GM23338 (cell line): ENCODE results near the gene ALPL.

Experiments
- CTCF ChIP-seq, 2 experiments: fragments of 200-600 bp in 1 of 2; sonication (generic) in 1 of 2; conservative IDR thresholded peaks; 2 replicates each; pipeline versions ENCODE4 v1.5.1 to v1.6.1; 2016 to 2017; ENCODE audit warnings: antibody characterized with exemption in 2 of 2, low read depth in 2 of 2, mild to moderate bottlenecking in 2 of 2, moderate library complexity in 1 of 2
- EZH2 ChIP-seq: fragments of 200-600 bp; sonication (generic); IDR thresholded peaks from one replicate; pipeline ENCODE4 v1.8.0; 2017; ENCODE audit warnings: antibody characterized with exemption, mild to moderate bottlenecking, low read depth; ENCODE audit not compliant: unreplicated experiment
- EZH2phosphoT487 ChIP-seq: fragments of 200-600 bp; sonication (generic); IDR thresholded peaks from one replicate; pipeline ENCODE4 v1.8.1; 2018; ENCODE audit warnings: antibody characterized with exemption; ENCODE audit not compliant: unreplicated experiment
- REST ChIP-seq: IDR thresholded peaks from one replicate; pipeline ENCODE4 v1.6.1; 2018; ENCODE audit warnings: antibody characterized with exemption; ENCODE audit not compliant: unreplicated experiment

- TF ChIP-seq EZH2 (no peak), EZH2phosphoT487 (no peak), REST (no peak), CTCF (conservative IDR thresholded peaks at IDR 0.05; ENCODE audit: low read depth in 2 of 2) (no peak)
Measured at GRCh38 chr1:21586222-21586621, 77.0 kb downstream of the ALPL start.
